NOMO-1 treated with DMSO at 0.1 percent for 48 hours (cell line): ENCODE measurements around the gene PADI3.

ENCODE experiments used
- DNase-seq: peaks from one replicate; lab custom pipeline; 2025; ENCODE audit not compliant: unreplicated experiment; lab: John Stamatoyannopoulos, UW

Gene PADI3

DNA sequence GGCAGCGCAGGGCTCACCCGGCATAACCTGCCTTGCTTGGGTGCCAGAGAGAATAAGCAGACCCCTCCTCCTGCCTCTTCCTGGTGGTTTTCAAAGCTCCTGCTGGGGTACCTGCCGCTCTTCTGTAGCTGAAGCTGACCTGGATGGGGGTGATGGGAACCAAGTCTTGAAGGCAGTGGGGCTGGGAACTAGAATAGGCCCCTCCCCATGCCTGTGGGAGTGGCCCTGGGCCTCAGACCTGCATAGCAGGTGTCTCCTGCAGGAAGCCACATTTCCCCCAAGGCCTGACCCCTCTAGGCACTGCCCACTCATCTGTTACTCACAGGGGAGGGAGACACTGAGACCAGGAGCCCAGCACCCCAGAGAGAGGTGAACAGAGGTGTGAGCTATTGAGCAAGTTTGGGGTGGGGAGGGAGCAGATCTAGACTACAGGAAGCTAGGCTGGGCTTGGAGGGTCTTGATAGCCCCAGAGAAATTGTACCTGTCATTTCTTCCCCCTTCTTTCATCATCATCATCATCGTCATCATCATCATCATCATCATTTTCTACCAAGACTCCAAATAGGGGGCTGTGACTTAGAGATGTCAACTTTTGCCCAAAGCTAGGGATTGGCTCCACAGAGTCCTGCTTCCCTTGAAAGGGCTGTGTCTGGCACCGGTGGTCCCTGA, 33.9 kb upstream of the PADI3 start:
- DNase-seq, result no peak

DNA sequence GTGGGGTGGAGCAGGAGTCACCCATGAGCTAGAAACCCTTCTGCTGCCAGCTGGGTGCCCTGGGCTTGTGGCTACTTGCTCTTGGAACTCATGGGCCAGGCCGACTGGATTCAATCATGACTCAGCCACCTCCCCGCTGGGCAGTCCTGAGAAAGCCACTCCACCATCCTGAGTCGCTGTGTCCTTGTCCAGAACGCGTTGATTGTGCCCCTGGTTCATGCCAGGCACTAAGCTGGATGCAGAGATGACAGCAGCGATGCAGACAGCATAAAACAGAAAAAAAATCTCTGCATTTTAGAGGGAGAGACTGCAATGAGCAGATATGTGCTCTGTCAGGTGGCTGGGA, 33.4 kb upstream of the PADI3 start:
- no peak for DNase-seq

DNA sequence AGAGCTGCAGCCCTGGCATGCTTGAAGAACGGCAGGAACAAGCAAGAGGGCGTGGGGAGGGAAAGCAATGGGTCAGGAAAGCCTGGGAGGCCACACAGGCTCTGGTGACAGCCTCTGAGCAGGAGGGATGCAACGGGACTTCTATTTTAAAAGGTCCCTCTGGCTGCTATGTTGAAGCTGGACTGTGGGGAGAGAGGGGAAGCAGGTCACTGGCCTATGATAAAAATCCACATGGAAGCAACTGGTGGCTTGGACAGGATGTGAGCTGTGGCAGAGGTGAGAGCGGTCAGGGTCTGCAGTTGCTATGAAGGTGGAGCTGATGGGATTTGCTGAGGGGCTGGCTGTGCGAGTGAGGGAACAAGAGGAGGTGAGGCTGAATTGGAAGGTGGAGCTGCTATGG, 32.8 kb upstream of the PADI3 start:
- no peak for DNase-seq

DNA sequence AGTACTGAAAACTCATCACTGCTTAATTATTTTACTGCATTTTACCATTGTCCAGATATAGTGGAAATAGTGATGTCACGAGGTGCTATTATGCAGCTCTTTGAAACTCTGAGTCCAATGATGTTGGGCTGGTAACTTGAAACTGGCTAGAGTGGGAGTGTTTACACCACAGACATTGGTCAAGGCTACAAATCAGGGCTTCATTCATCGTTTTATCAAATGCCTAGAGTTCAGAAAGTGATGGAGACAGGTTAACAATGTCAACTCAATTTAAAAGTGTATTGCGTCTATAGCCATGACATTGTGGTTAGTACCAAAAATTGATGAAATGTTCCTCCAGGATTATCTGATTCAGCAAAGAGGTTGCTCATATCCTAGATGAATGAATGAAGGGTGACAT, 31.3 kb upstream of the PADI3 start:
- DNase-seq, result no peak

DNA sequence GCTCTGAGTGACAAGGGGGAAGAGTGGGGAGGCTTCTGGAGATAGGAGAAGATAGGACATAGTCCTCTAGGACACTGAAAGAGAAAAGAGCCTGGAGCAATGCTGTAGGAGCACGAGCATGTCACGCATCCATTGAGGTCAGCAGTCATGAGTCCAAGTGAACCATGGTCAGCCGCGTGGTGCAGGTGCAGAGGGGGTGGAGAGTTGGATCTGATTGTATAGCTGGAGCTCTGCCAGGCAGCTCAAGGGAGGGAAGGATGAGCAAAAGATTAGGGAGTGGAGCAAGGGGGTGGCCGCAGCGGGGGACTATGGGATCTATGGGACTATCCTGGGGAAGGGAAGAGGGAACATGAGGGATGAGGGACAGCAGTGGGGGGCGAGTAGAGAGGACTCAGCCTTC, 30.0 kb upstream of the PADI3 start:
- no peak for DNase-seq

DNA sequence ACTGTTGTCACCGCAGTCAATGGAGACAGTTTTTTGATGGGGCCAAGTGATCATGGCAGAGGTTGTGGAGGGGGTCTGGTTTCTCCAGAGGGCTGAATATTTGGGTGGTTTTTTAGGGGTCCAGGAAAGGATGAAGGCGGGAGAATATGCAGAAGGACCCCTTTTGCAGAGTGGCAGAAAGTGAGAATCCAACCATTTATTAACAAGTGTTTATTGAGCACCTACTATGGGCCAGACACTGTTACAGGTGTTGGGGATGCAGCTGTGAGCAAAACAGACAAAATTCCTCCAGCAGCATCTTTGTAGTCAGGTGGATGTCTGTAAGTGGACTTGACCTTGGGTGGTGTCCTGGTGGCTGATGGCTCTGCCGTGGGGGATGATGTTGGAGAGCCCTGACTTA, 28.6 kb upstream of the PADI3 start:
- no peak for DNase-seq

DNA sequence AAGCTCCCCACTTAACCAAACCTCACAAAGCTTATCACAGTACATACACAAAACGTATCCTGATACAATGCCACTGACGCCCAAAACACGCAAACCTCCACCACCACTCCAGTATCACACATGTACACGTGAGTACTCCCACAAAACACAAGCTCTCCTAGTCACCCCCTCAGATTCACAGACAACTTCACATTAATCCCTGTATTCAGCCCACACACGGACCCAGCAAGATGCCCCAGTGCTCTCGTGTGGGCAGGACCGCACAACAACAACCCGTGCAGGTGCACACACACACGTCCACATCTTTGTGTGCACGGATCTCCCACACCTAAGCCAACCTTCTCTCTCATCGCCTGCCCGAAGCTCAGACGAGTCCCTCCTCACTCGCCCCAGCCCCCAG, 26.3 kb upstream of the PADI3 start:
- DNase-seq, result no peak

DNA sequence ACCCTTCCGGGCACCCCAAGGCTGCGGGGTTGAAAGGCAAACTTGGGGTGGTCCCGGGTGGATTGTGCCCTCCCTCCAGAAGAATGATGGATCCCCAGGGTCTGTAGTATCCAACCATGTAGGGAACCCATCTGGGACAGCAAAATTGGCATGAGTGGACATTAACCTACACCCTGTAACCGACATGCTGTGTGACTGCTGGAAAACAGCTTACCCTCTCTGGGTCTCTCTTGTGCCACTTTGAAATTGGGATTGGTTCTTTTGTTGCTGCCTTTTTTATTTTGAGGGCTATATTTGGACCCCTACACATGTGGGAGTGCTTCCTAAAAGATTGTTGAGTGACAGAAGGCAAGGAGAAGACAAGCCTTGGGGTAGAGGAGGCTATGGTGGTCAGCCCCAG, 24.5 kb upstream of the PADI3 start:
- no peak for DNase-seq

DNA sequence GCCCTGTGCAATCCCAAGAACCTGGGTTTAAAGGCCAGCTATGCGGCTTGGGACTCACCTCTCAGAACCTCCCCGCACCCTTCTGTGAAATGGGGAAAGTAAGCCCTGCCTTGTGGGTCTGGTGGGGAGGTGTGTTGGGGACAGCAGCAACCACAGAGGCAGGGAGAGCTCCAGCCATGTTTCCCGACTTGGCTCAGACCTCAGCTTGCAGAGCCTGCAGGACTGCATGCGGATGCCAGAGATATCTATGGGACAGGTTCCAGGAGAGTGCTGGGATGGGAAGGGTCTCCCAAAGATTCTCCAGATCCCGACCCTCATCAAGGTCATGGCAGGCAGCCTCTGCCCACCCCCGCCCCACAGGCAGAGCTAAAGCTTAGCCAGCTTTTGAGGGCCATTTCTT, 23.8 kb upstream of the PADI3 start:
- DNase-seq, result no peak

DNA sequence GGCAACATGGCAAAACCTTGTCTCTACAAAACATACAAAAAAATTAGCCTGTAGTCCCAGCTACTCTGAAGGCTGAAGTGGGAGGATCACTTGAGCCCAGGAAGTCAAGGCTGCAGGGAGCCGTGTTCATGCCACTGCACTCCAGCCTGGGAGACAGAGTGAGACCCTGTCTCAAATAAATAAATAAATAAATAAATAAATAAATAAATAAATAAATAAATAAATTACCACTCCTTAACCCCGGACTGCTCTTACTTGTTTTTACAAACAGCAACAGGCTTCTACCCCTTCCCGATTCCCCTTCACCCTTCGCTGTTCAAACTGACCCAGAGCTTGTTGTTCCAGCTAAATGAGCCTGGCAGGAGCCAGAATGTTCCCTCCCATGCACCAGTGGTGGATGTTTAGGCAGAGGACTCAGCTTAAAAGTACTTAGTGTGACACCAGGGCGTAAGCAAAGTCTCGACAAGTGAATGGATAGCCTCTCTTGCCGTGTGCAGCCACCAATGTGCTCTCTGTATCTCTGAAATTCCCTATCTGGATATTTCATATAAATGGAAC, 21.5 kb upstream of the PADI3 start:
- no peak for DNase-seq

DNA sequence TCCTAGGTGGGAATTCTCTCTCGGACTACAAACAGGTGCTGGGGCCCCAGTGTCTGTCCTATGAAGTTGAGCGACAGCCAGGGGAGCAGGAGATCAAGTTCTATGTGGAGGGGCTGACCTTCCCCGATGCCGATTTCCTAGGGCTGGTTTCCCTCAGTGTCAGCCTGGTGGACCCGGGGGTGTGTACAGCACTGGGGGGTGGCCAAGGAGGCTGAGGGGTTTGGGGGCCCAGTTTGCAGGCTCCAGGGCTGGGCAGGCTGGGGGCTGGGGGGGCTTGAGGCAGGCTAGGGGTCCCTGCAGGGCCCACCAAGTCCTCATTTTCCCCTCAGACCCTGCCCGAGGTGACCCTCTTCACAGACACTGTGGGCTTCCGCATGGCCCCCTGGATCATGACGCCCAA, 20.3 kb upstream of the PADI3 start:
- no peak for DNase-seq

DNA sequence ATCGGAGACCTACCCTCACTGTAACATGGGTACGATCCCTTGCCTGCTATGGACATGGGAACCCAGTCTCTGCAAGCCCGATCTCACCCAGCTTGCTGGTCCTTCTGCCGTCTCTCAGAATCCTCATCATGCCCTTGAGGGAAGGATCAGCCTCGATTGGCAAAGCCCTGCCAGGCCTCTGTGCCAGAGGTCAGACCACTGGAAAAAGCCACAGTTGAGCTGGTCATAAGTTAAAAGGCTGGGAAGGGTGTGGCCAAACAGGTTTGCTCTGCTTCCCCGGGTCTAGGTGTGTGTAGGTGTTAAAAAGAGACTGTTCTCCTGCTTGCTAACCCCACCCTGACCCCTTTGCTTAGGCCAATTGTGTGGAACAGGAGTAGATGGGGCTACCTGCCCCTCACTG, 19.5 kb upstream of the PADI3 start:
- no peak for DNase-seq

DNA sequence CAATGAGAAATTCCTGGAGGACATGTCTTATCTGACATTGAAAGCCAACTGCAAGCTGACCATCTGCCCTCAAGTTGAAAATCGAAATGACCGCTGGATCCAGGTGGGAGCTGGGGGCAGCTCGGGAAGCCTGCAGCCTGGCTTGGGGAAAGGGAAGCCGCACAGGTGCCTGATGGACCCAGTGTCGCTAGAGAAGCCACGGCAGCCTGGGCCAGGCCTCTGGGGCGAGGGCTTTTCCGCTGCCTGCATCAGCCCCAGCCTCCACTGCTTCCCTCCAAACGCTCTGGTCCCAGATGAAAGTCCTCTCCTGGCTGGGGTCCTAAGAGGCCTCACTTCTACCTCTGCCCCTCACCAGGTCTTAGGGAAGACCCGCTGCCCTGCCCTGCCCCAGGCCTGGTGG, 18.8 kb upstream of the PADI3 start:
- DNase-seq, result no peak

DNA sequence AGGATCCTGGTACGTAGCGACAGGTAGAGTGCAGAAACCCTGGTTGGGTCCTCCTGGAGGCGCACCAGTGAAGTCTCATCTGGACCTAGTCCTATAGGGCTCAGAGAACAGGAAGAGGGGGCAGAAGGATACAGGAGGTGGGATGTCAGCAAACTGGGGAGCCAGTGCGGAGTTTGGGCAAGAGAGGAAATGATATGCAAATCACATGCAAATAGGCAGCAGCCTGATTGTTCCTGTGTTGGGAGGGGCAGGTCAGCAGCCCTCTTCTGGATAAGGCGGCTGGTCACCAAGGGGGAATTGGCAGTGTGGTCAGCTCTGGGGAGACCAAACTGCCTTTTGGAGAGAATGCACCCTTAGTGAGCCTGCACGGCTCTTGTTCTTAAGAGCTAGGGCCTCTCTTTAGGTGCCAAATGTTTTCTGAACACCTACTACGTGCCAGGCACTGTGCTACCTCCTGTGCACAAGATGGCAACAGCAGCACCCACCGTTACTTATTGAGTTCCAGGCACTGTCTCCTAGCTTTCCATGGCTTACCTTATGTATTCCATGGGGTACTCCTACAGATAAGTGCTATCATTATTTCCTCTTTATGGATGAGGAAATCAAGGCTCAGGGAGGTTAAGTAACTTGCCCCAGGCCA, 18.1 kb upstream of the PADI3 start:
- DNase-seq, result no peak

DNA sequence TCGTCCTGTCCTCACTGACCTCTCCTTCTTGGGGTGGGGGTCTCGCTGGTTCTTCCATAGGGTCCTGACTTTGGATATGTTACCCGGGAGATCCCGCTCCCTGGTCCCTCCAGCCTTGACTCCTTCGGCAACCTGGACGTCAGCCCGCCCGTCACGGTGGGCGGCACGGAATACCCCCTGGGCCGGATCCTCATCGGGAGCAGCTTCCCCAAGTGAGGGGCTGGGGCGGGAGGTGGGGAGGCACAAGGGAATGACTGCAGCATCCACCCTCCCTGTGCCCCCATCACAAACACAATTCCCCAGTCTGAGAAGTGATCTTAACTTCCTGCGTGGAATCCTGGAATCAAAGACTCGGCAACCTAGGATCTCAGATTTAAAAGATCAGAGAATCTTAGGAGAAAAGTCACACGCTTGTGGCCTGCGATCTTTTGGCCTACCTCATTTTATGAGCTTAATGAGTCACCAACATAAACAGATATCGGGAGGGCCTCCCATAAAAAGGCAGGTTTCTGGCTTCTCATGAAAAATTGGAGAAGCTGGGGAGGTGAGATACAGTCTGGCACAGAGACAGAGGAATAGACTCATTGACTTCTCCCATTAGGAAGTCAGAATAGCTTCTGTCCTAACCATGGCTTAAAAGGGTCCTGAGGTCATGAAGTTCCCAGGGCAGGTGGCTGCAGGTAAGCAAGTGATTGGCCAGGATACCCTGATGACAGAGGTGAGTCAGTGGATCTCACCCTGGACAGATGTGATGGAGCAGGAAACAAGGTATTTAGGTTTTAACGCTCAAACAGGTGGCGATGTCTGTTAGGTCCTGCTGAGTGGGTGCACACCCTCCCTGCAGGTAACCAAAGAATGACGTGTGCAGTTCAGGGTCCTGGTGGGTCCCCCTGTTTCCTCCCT, 15.9 kb upstream of the PADI3 start:
- DNase-seq, result peak; percentile 18

DNA sequence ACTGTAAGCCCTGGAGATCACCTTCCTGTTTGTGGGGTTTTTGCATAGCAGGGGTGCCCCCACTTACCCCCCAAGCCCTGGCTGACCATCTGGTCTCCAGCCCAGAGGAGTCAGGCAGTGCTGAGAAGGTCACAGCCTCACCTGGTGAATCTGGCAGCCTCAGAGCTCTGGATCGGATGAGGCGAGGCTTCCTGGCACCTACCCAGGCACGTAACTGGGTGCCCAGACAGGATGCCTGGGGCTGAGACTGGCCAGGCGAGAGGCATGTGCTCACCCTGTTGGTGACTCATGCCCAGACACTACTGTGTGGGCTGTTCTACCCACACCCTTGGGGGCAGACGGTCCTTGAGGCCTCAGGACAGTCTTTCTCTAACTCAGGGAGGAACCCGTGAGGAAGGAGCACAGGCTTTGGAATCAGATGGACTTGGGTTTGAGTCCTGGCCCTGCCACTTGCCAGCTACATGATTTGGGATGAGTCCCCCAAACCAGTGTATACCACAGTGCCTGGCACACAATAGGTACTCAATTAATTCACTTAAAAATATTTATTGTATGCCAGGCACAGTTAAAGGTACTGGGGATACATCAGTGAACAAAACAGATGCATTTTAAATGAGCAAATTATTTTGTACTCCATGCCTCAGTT, 15.1 kb upstream of the PADI3 start:
- DNase-seq, result no peak

DNA sequence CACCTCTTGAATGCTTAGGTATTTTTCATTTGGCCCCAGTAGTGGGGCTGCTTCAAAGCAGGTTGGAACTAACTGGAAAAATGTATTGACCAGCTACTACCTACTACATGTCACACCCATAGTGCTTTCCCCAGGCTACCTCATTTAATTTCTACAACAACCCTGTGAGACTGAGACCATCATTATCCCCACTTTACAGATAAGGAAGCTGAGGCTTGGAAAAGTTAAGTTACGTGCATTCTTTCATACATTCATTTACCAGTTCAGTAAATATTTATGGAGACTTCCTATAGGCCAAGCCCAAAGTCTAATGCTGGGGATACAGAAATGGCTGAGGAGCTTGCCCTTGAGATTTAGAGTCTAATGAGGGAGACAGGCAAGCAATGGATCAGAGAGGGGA, 14.5 kb upstream of the PADI3 start:
- DNase-seq, result no peak

DNA sequence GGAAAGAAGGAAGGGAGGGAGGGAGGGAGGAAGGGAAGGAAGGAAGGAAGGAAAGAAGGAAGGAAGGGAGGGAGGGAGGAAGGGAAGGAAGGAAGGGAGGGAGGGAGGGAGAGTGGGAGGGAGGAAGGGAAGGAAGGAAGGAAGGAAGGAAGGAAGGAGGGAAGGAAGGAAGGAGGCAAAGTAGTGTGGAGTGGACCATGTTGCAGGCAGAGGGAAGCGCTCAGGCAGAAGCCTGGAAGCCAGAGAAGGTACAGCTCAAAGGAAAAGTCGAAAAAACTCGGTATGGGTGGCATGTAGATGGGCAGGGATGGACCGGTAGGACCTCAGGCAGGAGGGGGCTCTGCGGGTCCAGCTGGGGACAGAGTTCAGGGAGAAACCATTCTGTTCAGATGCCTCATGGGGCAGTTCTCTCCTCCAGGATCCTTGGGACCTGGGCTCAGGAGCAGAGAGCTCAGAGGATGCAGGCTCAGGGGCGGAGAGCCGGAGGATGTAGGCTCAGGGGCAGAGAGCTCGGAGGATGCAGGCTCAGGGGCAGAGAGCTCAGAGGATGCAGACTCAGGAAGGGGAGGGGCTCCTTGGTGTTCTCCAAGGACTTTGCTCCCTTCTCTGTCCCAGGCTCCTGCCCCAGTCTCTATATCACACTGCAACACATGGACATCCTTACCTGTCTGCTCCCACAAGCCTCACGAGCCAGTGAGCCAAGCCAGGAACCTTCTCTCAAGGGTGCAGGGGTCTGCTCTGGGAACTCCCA, 13.6 kb upstream of the PADI3 start:
- no peak for DNase-seq

DNA sequence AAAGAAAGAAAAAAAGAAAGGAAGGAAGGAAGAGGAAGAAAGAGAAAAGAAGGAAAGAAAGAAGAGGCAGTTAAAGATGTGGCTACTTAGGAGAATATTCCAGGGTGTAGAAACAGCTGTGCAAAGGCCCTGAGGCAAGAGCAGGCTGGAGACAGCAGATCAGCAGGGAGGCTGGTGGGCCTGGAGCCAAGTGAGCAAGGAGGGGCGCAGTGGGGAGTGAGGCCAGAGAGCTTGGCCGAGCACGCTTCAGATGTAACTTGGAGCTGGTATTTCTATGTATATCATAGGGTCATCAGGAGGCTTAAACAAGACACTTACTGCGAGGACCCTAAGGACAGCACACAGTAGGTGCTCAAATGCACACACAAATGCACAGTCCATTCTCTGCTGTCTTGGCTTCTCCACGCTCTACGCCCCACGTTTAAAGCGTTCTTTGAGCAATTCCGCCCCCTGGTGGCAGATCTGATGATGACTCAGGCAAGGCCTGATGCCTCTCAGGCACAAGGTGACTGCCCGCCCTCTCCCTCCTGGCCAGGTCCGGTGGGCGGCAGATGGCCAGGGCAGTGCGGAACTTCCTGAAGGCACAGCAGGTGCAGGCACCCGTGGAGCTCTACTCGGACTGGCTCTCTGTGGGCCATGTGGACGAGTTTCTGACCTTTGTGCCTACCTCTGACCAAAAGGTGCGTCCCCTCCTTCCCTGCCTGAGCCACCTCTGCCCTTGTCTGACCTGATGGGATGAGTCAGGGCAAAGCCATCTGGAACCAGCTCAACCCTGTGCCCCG, 11.9 kb upstream of the PADI3 start:
- DNase-seq, result peak; percentile 76

DNA sequence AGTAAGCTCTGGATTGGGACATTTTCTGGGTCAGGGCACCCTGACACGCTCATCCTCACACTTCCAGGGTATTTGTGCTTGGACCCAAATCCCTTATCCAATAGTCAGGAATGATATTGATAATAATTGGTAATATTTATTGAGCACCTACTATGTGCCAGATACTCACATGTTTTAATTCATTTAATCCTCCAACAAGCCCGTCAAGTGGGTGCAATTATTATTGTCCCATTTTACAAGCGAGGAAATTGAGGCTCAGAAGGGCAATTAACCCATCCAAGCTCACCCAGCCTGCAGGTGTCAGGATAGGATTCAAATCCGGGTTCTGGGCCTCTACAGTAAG, 11.4 kb upstream of the PADI3 start:
- DNase-seq, result no peak
